Measurements from ENCODE around the gene C2CD5. TPM values are rescaled to one million over a fixed set of nuclear protein-coding genes. Genes with fewer than 3 reads are reported as not detected.
A peak's percentile ranks its signal among the peaks of the same experiment; 100 is the strongest.

The C2CD5 gene
- polyA plus RNA-seq, 1 donor from 2014 or later: 171 TPM

DNA sequence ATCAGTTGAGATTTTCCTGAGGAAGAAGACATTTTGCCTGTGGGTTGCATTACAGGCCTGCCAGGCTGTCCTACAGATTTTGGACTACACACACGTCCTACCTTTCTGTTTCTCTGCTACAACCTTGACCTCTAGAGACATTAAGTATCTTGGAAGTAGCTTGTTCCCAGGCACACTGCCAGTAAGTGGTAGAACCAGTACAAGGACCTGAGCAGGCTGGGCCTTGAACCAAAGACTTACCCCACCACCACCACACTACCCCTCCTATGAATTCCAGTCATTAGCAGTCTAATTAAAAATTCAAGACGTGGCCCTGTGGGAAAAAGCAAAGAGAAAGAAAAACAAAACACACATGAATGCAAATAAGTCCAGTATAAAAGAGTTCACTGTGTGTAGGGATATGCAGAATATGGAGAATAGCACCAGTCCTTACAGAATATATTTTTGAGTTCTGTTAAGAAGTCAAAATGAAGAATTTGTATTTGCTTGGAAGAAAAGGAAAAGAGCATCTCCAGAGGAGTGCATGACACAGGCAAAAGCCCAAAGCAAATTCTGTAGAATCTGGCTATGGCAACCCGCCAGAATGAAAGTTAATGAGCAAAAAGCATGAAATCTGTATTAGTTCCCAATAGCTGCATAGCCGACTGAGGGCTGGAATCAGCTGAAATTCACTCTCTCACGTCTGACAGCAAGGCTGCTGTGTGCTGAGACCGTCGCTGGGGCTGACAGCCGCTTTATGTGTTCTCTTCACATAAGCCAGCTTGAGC lies 135.5 kb downstream of the C2CD5 start:
- Histone ChIP-seq H3K9ac (ENCODE audit: low read length) (no peak overlapping the region), H3K79me2 (replicated peaks; ENCODE audit: insufficient read depth, low read length) (no peaks in the 10 kb centered on the region), H2AFZ (ENCODE audit: low read depth, low read length) (no peak overlapping the region), H3K36me3 (ENCODE audit: insufficient read depth, low read length) (no peaks in the 10 kb centered on the region), H3K9me2 (ENCODE audit: insufficient read depth, low read length) (no peaks in the 10 kb centered on the region), H3K4me3 (ENCODE audit: low read length) (no peak overlapping the region), H3K27ac (ENCODE audit: low read length) (no peak overlapping the region), H4K20me1 (ENCODE audit: insufficient read depth) (no peaks in the 10 kb centered on the region), H3K9me3 (ENCODE audit: low read length) (no peaks in the 10 kb centered on the region), H3F3A (ENCODE audit: insufficient read depth, low read length, poor library complexity, severe bottlenecking) (no peaks in the 10 kb centered on the region), H3K4me2 (ENCODE audit: low read length) (peak overlapping the region; percentile 28), H3K27me3 (ENCODE audit: insufficient read depth, low read depth, low read length) (no peaks in the 10 kb centered on the region)
- peak; percentile 51 for TF ChIP-seq EP300 (conservative IDR thresholded peaks at IDR 0.05; ENCODE audit: poor library complexity, severe bottlenecking)
- TF ChIP-seq POLR2AphosphoS5 (IDR thresholded peaks at IDR 0.05): peak; percentile 51
- TF ChIP-seq, protein P1, sequence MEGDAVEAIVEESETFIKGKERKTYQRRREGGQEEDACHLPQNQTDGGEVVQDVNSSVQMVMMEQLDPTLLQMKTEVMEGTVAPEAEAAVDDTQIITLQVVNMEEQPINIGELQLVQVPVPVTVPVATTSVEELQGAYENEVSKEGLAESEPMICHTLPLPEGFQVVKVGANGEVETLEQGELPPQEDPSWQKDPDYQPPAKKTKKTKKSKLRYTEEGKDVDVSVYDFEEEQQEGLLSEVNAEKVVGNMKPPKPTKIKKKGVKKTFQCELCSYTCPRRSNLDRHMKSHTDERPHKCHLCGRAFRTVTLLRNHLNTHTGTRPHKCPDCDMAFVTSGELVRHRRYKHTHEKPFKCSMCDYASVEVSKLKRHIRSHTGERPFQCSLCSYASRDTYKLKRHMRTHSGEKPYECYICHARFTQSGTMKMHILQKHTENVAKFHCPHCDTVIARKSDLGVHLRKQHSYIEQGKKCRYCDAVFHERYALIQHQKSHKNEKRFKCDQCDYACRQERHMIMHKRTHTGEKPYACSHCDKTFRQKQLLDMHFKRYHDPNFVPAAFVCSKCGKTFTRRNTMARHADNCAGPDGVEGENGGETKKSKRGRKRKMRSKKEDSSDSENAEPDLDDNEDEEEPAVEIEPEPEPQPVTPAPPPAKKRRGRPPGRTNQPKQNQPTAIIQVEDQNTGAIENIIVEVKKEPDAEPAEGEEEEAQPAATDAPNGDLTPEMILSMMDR (IDR thresholded peaks at IDR 0.05; ENCODE audit: poor library complexity, severe bottlenecking): no peak

GRCh38 chr12:22407397-22407796 lies 136.9 kb downstream of the C2CD5 start:
- no peak overlapping the region for H3K27ac ChIP-seq (ENCODE audit: low read length)
- no peaks in the 10 kb centered on the region for H3K27me3 ChIP-seq (ENCODE audit: insufficient read depth, low read depth, low read length)
- H3K9ac ChIP-seq (ENCODE audit: low read length): no peak overlapping the region
- no peaks in the 10 kb centered on the region for H3K36me3 ChIP-seq (ENCODE audit: insufficient read depth, low read length)
- H4K20me1 ChIP-seq (ENCODE audit: insufficient read depth): no peaks in the 10 kb centered on the region
- H3K4me3 ChIP-seq (ENCODE audit: low read length): no peak overlapping the region
- H3F3A ChIP-seq (ENCODE audit: insufficient read depth, low read length, poor library complexity, severe bottlenecking): no peaks in the 10 kb centered on the region
- no peaks in the 10 kb centered on the region for H3K79me2 ChIP-seq (replicated peaks; ENCODE audit: insufficient read depth, low read length)
- H2AFZ ChIP-seq (ENCODE audit: low read depth, low read length): no peak overlapping the region
- TF ChIP-seq MXI1 (conservative IDR thresholded peaks at IDR 0.05; ENCODE audit: poor library complexity, severe bottlenecking) (no peak), RAD21 (conservative IDR thresholded peaks at IDR 0.05) (no peak), SMC3 (conservative IDR thresholded peaks at IDR 0.05; ENCODE audit: poor library complexity) (no peak)
- H3K4me2 ChIP-seq (ENCODE audit: low read length): no peak overlapping the region
- no peaks in the 10 kb centered on the region for H3K9me2 ChIP-seq (ENCODE audit: insufficient read depth, low read length)
- no peaks in the 10 kb centered on the region for H3K9me3 ChIP-seq (ENCODE audit: low read length)

DNA sequence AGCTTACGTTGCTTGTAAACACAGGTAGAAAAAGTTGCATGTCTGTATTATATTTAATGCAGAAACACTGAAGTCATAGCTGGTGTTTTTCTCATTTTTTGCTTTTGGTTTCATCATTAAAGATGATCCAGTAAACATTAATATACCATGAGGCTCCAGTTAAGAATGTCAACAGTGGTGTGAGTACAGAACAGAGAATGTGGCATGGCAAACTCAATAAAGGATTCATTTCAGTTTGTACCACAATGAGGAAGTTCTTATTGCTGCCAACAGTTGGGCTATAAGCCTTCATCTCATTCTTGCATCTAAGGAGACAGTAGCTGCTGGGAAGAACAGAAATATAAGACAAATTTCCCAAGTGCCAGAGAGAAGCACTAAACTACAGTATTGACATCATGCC lies 137.7 kb downstream of the C2CD5 start:
- Histone ChIP-seq H3K9me3 (ENCODE audit: low read length) (no peaks in the 10 kb centered on the region), H3F3A (ENCODE audit: insufficient read depth, low read length, poor library complexity, severe bottlenecking) (no peaks in the 10 kb centered on the region), H3K27ac (ENCODE audit: low read length) (no peak overlapping the region), H4K20me1 (ENCODE audit: insufficient read depth) (no peaks in the 10 kb centered on the region), H3K9me2 (ENCODE audit: insufficient read depth, low read length) (no peaks in the 10 kb centered on the region), H3K4me3 (ENCODE audit: low read length) (no peak overlapping the region), H3K4me2 (ENCODE audit: low read length) (no peak overlapping the region), H3K27me3 (ENCODE audit: insufficient read depth, low read depth, low read length) (no peaks in the 10 kb centered on the region), H2AFZ (ENCODE audit: low read depth, low read length) (no peak overlapping the region), H3K9ac (ENCODE audit: low read length) (no peak overlapping the region), H3K79me2 (replicated peaks; ENCODE audit: insufficient read depth, low read length) (no peaks in the 10 kb centered on the region), H3K36me3 (ENCODE audit: insufficient read depth, low read length) (no peaks in the 10 kb centered on the region)
- TF ChIP-seq MXI1 (conservative IDR thresholded peaks at IDR 0.05; ENCODE audit: poor library complexity, severe bottlenecking) (no peak), EZH2 (IDR thresholded peaks at IDR 0.05; ENCODE audit: borderline replicate concordance, insufficient read depth, low read length, poor library complexity, severe bottlenecking) (no peak), SMC3 (conservative IDR thresholded peaks at IDR 0.05; ENCODE audit: poor library complexity) (no peak), RAD21 (conservative IDR thresholded peaks at IDR 0.05) (no peak), POLR2AphosphoS5 (IDR thresholded peaks at IDR 0.05) (no peak), TAF1 (IDR thresholded peaks at IDR 0.05; ENCODE audit: low read depth) (no peak), EP300 (conservative IDR thresholded peaks at IDR 0.05; ENCODE audit: poor library complexity, severe bottlenecking) (no peak)
- TF ChIP-seq, protein P2, sequence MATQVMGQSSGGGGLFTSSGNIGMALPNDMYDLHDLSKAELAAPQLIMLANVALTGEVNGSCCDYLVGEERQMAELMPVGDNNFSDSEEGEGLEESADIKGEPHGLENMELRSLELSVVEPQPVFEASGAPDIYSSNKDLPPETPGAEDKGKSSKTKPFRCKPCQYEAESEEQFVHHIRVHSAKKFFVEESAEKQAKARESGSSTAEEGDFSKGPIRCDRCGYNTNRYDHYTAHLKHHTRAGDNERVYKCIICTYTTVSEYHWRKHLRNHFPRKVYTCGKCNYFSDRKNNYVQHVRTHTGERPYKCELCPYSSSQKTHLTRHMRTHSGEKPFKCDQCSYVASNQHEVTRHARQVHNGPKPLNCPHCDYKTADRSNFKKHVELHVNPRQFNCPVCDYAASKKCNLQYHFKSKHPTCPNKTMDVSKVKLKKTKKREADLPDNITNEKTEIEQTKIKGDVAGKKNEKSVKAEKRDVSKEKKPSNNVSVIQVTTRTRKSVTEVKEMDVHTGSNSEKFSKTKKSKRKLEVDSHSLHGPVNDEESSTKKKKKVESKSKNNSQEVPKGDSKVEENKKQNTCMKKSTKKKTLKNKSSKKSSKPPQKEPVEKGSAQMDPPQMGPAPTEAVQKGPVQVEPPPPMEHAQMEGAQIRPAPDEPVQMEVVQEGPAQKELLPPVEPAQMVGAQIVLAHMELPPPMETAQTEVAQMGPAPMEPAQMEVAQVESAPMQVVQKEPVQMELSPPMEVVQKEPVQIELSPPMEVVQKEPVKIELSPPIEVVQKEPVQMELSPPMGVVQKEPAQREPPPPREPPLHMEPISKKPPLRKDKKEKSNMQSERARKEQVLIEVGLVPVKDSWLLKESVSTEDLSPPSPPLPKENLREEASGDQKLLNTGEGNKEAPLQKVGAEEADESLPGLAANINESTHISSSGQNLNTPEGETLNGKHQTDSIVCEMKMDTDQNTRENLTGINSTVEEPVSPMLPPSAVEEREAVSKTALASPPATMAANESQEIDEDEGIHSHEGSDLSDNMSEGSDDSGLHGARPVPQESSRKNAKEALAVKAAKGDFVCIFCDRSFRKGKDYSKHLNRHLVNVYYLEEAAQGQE (IDR thresholded peaks at IDR 0.05; ENCODE audit: borderline replicate concordance): no peak
- TF ChIP-seq, protein P1 (IDR thresholded peaks at IDR 0.05; ENCODE audit: poor library complexity, severe bottlenecking): no peak

All from neural cell (in vitro differentiated cells).